Ishikawa (cell line): ENCODE results near the gene MORF4L2.

Experiments used
- MAX ChIP-seq: IDR thresholded peaks from 2 replicates; pipeline ENCODE4 v1.6.1; 2012
- USF1 ChIP-seq: IDR thresholded peaks from 2 replicates; pipeline ENCODE4 v1.6.1; 2012

DNA sequence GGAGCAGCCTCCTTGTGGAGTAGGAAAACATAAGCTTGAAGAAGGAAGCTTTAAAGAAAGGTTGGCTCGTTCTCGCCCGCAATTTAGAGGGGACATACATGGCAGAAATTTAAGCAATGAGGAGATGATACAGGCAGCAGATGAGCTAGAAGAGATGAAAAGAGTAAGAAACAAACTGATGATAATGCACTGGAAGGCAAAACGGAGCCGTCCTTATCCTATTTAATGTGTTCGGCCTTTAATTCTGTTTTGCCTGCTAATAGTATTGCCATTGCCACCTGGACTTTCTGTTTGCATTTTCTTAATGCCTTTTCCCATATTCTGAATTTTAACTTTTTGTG, 56.4 kb downstream of the MORF4L2 start:
- TF ChIP-seq MAX (no peak), USF1 (no peak)
